ENCODE measurements around the gene INTS11. TPM values are rescaled to one million over a fixed set of nuclear protein-coding genes. Genes with fewer than 3 reads are reported as not detected.

INTS11 gene
- total and polyA plus RNA-seq, 4 donors = 26.3 to 40.5 (median 34.5) TPM

DNA sequence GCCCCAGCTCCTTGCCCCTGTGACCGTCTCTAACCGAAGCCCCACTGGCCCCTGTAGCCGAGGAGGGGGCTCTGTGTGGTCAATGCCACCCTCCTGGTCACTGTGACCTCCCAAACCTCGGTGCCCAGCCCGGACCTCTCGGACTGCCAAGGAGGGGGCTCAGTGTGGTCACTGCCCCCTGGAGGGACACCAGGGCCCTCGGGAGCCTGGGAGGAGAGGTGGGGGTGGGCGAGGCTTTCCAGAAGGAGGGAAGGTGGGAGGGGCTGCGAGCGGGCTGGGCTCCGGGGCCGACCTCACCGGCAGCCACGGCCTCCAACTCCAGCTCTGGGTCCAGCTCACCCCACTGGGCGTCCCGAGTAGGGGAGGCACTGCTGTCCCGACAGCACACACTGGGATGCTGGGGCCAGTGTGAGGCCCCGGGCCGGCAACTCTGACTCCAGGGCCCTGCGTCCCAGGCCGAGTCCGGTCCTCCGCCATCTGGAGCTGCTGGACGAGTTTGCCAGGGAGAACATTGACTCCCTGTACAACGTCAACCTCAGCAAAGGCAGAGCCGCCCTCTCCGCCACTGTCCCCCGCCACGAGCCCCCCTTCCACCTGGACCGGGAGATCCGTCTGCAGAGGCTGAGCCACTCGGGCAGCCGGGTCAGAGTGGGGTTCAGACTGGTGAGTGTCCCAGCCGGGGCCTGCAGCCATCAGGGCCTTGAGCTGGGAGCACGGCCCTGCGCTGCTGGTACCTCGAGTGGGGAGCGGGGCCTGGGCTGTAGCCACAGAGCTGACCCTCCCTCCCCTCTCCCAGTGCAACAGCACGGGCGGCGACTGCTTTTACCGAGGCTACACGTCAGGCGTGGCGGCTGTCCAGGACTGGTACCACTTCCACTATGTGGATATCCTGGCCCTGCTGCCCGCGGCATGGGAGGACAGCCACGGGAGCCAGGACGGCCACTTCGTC, 37.9 kb downstream of the INTS11 start:
- Histone ChIP-seq H3K36me3 (ENCODE audit: control insufficient read depth in 4 of 4, insufficient read depth in 3 of 4, low read depth in 1 of 4, low read length in 3 of 4) (no peaks in the 10 kb centered on the region), H3K9me3 (ENCODE audit: control insufficient read depth in 4 of 4, low read length in 3 of 4) (no peaks in the 10 kb centered on the region), H3K27me3 (ENCODE audit: control insufficient read depth in 4 of 4, insufficient read depth in 4 of 4, low read length in 3 of 4) (no peaks in the 10 kb centered on the region), H3K27ac (ENCODE audit: low read depth in 1 of 2, low read length in 2 of 2) (no peak overlapping the region), H3K4me3 (ENCODE audit: low read depth in 1 of 3, low read length in 3 of 3) (no peak overlapping the region), H3K4me1 (ENCODE audit: control insufficient read depth in 4 of 4, insufficient read depth in 4 of 4, low read length in 3 of 4) (peaks cover 4 to 22% (median 14%) of the 10 kb centered on the region in 4 donors), H3K9ac (ENCODE audit: low read depth in 1 of 2, low read length in 2 of 2) (no peak overlapping the region)
- TF ChIP-seq, protein P1, sequence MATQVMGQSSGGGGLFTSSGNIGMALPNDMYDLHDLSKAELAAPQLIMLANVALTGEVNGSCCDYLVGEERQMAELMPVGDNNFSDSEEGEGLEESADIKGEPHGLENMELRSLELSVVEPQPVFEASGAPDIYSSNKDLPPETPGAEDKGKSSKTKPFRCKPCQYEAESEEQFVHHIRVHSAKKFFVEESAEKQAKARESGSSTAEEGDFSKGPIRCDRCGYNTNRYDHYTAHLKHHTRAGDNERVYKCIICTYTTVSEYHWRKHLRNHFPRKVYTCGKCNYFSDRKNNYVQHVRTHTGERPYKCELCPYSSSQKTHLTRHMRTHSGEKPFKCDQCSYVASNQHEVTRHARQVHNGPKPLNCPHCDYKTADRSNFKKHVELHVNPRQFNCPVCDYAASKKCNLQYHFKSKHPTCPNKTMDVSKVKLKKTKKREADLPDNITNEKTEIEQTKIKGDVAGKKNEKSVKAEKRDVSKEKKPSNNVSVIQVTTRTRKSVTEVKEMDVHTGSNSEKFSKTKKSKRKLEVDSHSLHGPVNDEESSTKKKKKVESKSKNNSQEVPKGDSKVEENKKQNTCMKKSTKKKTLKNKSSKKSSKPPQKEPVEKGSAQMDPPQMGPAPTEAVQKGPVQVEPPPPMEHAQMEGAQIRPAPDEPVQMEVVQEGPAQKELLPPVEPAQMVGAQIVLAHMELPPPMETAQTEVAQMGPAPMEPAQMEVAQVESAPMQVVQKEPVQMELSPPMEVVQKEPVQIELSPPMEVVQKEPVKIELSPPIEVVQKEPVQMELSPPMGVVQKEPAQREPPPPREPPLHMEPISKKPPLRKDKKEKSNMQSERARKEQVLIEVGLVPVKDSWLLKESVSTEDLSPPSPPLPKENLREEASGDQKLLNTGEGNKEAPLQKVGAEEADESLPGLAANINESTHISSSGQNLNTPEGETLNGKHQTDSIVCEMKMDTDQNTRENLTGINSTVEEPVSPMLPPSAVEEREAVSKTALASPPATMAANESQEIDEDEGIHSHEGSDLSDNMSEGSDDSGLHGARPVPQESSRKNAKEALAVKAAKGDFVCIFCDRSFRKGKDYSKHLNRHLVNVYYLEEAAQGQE (IDR thresholded peaks at IDR 0.05) = no peak
- TF ChIP-seq RXRA (IDR thresholded peaks at IDR 0.05) (no peak), TAF1 (conservative IDR thresholded peaks at IDR 0.05) (no peak), RAD21 (IDR thresholded peaks at IDR 0.05) (no peak), FOXA1 (IDR thresholded peaks at IDR 0.05) (no peak), GABPA (IDR thresholded peaks at IDR 0.05 in 1 of 2, conservative IDR thresholded peaks at IDR 0.05 in 1 of 2) (no peak), FOXA2 (IDR thresholded peaks at IDR 0.05) (no peak), HNF4A (conservative IDR thresholded peaks at IDR 0.05) (no peak), HNF4G (IDR thresholded peaks at IDR 0.05) (no peak), JUND (IDR thresholded peaks at IDR 0.05) (no peak)
- TF ChIP-seq, protein P2, sequence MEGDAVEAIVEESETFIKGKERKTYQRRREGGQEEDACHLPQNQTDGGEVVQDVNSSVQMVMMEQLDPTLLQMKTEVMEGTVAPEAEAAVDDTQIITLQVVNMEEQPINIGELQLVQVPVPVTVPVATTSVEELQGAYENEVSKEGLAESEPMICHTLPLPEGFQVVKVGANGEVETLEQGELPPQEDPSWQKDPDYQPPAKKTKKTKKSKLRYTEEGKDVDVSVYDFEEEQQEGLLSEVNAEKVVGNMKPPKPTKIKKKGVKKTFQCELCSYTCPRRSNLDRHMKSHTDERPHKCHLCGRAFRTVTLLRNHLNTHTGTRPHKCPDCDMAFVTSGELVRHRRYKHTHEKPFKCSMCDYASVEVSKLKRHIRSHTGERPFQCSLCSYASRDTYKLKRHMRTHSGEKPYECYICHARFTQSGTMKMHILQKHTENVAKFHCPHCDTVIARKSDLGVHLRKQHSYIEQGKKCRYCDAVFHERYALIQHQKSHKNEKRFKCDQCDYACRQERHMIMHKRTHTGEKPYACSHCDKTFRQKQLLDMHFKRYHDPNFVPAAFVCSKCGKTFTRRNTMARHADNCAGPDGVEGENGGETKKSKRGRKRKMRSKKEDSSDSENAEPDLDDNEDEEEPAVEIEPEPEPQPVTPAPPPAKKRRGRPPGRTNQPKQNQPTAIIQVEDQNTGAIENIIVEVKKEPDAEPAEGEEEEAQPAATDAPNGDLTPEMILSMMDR (IDR thresholded peaks at IDR 0.05; ENCODE audit: low read depth, low read length, missing input control) = no peak
- TF ChIP-seq, protein P3, sequence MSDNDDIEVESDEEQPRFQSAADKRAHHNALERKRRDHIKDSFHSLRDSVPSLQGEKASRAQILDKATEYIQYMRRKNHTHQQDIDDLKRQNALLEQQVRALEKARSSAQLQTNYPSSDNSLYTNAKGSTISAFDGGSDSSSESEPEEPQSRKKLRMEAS (IDR thresholded peaks at IDR 0.05) = no peak
- TF ChIP-seq, protein P4, sequence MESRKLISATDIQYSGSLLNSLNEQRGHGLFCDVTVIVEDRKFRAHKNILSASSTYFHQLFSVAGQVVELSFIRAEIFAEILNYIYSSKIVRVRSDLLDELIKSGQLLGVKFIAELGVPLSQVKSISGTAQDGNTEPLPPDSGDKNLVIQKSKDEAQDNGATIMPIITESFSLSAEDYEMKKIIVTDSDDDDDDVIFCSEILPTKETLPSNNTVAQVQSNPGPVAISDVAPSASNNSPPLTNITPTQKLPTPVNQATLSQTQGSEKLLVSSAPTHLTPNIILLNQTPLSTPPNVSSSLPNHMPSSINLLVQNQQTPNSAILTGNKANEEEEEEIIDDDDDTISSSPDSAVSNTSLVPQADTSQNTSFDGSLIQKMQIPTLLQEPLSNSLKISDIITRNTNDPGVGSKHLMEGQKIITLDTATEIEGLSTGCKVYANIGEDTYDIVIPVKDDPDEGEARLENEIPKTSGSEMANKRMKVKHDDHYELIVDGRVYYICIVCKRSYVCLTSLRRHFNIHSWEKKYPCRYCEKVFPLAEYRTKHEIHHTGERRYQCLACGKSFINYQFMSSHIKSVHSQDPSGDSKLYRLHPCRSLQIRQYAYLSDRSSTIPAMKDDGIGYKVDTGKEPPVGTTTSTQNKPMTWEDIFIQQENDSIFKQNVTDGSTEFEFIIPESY (IDR thresholded peaks at IDR 0.05) = no peak
- DNase-seq (ENCODE audit: low spot score) = no peak
- 73% methylated on average over 50 of the region's 50 CpGs for WGBS

Data from liver (tissue), 9 donors.